ENCODE results near the gene LMAN2.

DNA sequence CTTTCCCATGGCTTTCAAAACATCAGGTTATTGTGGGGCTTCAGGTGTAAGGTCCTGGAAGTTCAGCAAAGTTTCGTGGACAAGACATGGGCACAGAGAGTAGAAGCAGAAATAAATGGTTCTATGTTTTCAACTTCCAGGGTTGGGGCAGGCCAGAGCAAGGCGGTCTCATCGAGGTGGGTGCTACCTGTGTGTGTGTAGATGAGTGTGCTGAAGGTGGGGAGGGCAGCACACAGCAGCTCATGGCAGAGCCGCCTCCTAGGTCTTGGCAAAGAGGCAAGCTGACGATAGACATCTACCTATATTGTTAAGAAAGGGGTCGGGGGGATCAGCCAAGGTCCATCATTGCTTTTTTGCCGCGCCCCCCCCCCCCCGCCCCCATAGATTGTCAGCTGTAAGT, 51.8 kb downstream of the LMAN2 start:
- no peak for TF ChIP-seq POLR2A (IDR thresholded peaks at IDR 0.05)
- TF ChIP-seq, protein P1, sequence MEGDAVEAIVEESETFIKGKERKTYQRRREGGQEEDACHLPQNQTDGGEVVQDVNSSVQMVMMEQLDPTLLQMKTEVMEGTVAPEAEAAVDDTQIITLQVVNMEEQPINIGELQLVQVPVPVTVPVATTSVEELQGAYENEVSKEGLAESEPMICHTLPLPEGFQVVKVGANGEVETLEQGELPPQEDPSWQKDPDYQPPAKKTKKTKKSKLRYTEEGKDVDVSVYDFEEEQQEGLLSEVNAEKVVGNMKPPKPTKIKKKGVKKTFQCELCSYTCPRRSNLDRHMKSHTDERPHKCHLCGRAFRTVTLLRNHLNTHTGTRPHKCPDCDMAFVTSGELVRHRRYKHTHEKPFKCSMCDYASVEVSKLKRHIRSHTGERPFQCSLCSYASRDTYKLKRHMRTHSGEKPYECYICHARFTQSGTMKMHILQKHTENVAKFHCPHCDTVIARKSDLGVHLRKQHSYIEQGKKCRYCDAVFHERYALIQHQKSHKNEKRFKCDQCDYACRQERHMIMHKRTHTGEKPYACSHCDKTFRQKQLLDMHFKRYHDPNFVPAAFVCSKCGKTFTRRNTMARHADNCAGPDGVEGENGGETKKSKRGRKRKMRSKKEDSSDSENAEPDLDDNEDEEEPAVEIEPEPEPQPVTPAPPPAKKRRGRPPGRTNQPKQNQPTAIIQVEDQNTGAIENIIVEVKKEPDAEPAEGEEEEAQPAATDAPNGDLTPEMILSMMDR (IDR thresholded peaks at IDR 0.05), result no peak

Data from right lobe of liver (tissue), 4 donors.